NCI-H2029 (cell line): ENCODE measurements around the gene PACS1.
A peak's percentile ranks its signal among the peaks of the same experiment; 100 is the strongest.
"Not testable (repeated sequence)": the region's sequence is repeated elsewhere in the genome, so short reads cannot be mapped to it uniquely, and the experiment has no call there.

Source experiments
- DNase-seq: peaks from one replicate; lab custom pipeline; 2025; lab: John Stamatoyannopoulos, UW

Gene PACS1

GRCh38 chr11:66076561-66076960 is 6.5 kb downstream of the PACS1 start:
- DNase-seq, result no peak

GRCh38 chr11:66077927-66078326 is 7.9 kb downstream of the PACS1 start:
- no peak for DNase-seq

GRCh38 chr11:66078949-66079348 is 8.9 kb downstream of the PACS1 start:
- not testable (repeated sequence) for DNase-seq

GRCh38 chr11:66080055-66080817 is 10.2 kb downstream of the PACS1 start:
- no peak for DNase-seq

GRCh38 chr11:66081505-66081904 is 11.4 kb downstream of the PACS1 start:
- DNase-seq, result peak; percentile 81

GRCh38 chr11:66082946-66083698 is 13.1 kb downstream of the PACS1 start:
- peak; percentile 83 for DNase-seq

- DNase-seq, result no peak
Observed at GRCh38 chr11:66083767-66084166, 13.7 kb downstream of the PACS1 start.

- no peak for DNase-seq
Observed at GRCh38 chr11:66084821-66085475, 14.9 kb downstream of the PACS1 start.

GRCh38 chr11:66087148-66087908 is 17.3 kb downstream of the PACS1 start:
- no peak for DNase-seq

- DNase-seq, result no peak
Observed at GRCh38 chr11:66089067-66089466, 19.0 kb downstream of the PACS1 start.

GRCh38 chr11:66090288-66090687 is 20.2 kb downstream of the PACS1 start:
- DNase-seq, result no peak

GRCh38 chr11:66092125-66092524 is 22.1 kb downstream of the PACS1 start:
- not testable (repeated sequence) for DNase-seq

GRCh38 chr11:66099746-66100145 is 29.7 kb downstream of the PACS1 start:
- not testable (repeated sequence) for DNase-seq

- peak; percentile 93 for DNase-seq
Observed at GRCh38 chr11:66100272-66101065, 30.4 kb downstream of the PACS1 start.

GRCh38 chr11:66101066-66101464 is 31.0 kb downstream of the PACS1 start:
- no peak for DNase-seq

- DNase-seq, result no peak
Observed at GRCh38 chr11:66104057-66104638, 34.1 kb downstream of the PACS1 start.

GRCh38 chr11:66106786-66107599 is 36.9 kb downstream of the PACS1 start:
- no peak for DNase-seq

GRCh38 chr11:66107600-66108510 is 37.8 kb downstream of the PACS1 start:
- DNase-seq, result no peak

- no peak for DNase-seq
Observed at GRCh38 chr11:66109294-66109693, 39.2 kb downstream of the PACS1 start.
